PFSK-1 (cell line): ENCODE measurements around the gene TRERF1.

Experiments
- POLR2AphosphoS5 ChIP-seq: IDR thresholded peaks from 2 replicates; pipeline ENCODE4 v1.6.1; 2012; ENCODE audit warnings: low read depth, mild to moderate bottlenecking, control low read depth, low read length, moderate library complexity
- SIN3A ChIP-seq: IDR thresholded peaks from 2 replicates; pipeline ENCODE4 v1.6.1; 2012; ENCODE audit warnings: mild to moderate bottlenecking, low read length, moderate library complexity, borderline replicate concordance; ENCODE audit not compliant: insufficient read depth
- TAF1 ChIP-seq: IDR thresholded peaks from 2 replicates; pipeline ENCODE4 v1.6.1; 2012; ENCODE audit warnings: low read length, control low read depth, borderline replicate concordance; ENCODE audit not compliant: insufficient read depth
- TF ChIP-seq, protein P1 (sequence below), 2 experiments: IDR thresholded peaks; 2 replicates each; pipeline versions ENCODE4 v1.6.1 to v1.8.0; 2011 to 2012; ENCODE audit warnings: low read depth in 2 of 2, low read length in 2 of 2, control low read depth in 1 of 2, inconsistent platforms in 1 of 2, mild to moderate bottlenecking in 1 of 2, moderate library complexity in 1 of 2; ENCODE audit not compliant: insufficient read depth in 1 of 2

DNA sequence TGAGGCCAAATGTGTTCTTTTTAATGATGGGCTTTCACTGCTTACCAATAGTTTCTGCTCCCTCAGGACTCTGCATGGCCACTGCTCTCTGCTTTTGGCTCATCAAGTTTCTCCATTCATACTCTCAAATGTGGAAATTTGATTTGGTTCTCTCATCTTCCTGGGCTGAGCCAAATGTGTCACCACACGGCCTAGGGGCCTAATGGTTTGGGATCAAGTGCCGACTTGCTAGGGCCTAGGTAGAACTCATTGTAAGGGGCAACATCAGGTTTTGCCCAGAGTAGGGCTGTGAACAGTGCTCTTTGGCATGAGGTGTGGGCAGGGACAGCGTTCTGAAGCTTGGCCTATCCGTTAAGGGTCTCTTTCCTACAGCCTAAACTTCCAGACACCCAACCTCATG, 230.2 kb downstream of the TRERF1 start:
- no peak for TF ChIP-seq TAF1
- no peak for TF ChIP-seq POLR2AphosphoS5
- TF ChIP-seq SIN3A, result no peak
- TF ChIP-seq, protein P1, sequence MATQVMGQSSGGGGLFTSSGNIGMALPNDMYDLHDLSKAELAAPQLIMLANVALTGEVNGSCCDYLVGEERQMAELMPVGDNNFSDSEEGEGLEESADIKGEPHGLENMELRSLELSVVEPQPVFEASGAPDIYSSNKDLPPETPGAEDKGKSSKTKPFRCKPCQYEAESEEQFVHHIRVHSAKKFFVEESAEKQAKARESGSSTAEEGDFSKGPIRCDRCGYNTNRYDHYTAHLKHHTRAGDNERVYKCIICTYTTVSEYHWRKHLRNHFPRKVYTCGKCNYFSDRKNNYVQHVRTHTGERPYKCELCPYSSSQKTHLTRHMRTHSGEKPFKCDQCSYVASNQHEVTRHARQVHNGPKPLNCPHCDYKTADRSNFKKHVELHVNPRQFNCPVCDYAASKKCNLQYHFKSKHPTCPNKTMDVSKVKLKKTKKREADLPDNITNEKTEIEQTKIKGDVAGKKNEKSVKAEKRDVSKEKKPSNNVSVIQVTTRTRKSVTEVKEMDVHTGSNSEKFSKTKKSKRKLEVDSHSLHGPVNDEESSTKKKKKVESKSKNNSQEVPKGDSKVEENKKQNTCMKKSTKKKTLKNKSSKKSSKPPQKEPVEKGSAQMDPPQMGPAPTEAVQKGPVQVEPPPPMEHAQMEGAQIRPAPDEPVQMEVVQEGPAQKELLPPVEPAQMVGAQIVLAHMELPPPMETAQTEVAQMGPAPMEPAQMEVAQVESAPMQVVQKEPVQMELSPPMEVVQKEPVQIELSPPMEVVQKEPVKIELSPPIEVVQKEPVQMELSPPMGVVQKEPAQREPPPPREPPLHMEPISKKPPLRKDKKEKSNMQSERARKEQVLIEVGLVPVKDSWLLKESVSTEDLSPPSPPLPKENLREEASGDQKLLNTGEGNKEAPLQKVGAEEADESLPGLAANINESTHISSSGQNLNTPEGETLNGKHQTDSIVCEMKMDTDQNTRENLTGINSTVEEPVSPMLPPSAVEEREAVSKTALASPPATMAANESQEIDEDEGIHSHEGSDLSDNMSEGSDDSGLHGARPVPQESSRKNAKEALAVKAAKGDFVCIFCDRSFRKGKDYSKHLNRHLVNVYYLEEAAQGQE (IDR thresholded peaks at IDR 0.05; ENCODE audit: insufficient read depth in 1 of 2, low read depth in 2 of 2, low read length in 2 of 2), result no peak
